ENCODE data around the gene FBXO15.

GRCh38 chr18:74184875-74185274 is 37.2 kb upstream of the FBXO15 start:
- TF ChIP-seq TAF1 (conservative IDR thresholded peaks at IDR 0.05) (no peak), CTCF (IDR thresholded peaks at IDR 0.05; ENCODE audit: low read depth, low read length, missing input control) (no peak), RXRA (IDR thresholded peaks at IDR 0.05) (no peak), NR2F2 (IDR thresholded peaks at IDR 0.05) (no peak), JUND (IDR thresholded peaks at IDR 0.05) (no peak), EGR1 (IDR thresholded peaks at IDR 0.05; ENCODE audit: low read depth in 2 of 2) (no peak), GABPA (IDR thresholded peaks at IDR 0.05 in 1 of 2, conservative IDR thresholded peaks at IDR 0.05 in 1 of 2) (no peak), SP1 (IDR thresholded peaks at IDR 0.05) (no peak), ZBTB33 (IDR thresholded peaks at IDR 0.05) (no peak), FOXA1 (IDR thresholded peaks at IDR 0.05) (no peak), REST (IDR thresholded peaks at IDR 0.05) (no peak), RAD21 (IDR thresholded peaks at IDR 0.05) (no peak), YY1 (IDR thresholded peaks at IDR 0.05) (no peak)

Measured in liver (tissue), 3 donors.